Measurements from ENCODE around the gene CDHR5. TPM values are rescaled to one million over a fixed set of nuclear protein-coding genes. Genes with fewer than 3 reads are reported as not detected.

CDHR5 gene
- total and polyA plus RNA-seq, 3 donors from 2014 or later: 0.12 to 2.3 (median 0.63) TPM

DNA sequence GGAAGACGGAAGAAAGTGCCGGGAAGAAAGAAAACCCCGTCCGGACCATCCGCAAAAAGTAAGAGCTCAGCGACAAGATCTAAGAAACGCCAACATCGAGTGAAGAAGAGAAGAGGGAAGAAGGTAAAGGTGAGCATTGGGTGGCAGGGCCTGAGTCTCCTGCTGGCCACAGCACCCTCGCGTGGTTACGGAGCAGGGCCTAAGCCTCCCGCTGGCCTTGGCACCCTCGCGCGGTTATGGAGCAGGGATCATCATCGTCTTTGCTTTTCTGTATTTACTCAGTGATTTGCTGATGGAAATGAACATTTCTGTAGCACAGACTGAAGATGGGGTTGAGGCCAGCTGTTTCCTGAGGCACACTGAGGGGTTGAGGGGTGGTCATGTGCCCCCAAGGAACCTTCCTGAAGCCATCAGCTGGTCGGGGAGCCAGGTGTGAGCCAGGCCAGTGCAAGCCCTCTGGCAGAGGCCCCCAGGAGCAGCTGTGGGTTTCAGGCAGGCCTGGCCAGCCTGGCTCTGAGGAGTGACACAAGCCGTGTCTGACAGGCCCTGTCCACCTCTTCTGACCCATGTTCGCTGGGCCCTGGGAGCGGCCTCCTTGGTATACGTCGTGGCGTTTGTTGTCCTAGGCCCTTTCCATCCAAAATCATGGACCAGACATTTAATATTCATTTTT, 23.0 kb downstream of the CDHR5 start:
- peaks cover 4% of the 10 kb centered on the region for H3K4me1 ChIP-seq
- WGBS, 2 donors: 93 to 94% methylated on average over 22 to 23 of the region's 23 CpGs
- no peak for TF ChIP-seq POLR2A (IDR thresholded peaks at IDR 0.05)
- TF ChIP-seq, protein P1, sequence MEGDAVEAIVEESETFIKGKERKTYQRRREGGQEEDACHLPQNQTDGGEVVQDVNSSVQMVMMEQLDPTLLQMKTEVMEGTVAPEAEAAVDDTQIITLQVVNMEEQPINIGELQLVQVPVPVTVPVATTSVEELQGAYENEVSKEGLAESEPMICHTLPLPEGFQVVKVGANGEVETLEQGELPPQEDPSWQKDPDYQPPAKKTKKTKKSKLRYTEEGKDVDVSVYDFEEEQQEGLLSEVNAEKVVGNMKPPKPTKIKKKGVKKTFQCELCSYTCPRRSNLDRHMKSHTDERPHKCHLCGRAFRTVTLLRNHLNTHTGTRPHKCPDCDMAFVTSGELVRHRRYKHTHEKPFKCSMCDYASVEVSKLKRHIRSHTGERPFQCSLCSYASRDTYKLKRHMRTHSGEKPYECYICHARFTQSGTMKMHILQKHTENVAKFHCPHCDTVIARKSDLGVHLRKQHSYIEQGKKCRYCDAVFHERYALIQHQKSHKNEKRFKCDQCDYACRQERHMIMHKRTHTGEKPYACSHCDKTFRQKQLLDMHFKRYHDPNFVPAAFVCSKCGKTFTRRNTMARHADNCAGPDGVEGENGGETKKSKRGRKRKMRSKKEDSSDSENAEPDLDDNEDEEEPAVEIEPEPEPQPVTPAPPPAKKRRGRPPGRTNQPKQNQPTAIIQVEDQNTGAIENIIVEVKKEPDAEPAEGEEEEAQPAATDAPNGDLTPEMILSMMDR (IDR thresholded peaks at IDR 0.05): no peak
- no peak overlapping the region for H3K27ac ChIP-seq
- no peaks in the 10 kb centered on the region for H3K27me3 ChIP-seq
- DNase-seq: no peak
- no peaks in the 10 kb centered on the region for H3K36me3 ChIP-seq (ENCODE audit: low read depth, missing control alignments)
- intact Hi-C loops (cut with DNase I; ENCODE audit: low total_unique reads): no loop called here
- no peaks in the 10 kb centered on the region for H3K9me3 ChIP-seq
- H3K4me3 ChIP-seq: no peak overlapping the region

DNA sequence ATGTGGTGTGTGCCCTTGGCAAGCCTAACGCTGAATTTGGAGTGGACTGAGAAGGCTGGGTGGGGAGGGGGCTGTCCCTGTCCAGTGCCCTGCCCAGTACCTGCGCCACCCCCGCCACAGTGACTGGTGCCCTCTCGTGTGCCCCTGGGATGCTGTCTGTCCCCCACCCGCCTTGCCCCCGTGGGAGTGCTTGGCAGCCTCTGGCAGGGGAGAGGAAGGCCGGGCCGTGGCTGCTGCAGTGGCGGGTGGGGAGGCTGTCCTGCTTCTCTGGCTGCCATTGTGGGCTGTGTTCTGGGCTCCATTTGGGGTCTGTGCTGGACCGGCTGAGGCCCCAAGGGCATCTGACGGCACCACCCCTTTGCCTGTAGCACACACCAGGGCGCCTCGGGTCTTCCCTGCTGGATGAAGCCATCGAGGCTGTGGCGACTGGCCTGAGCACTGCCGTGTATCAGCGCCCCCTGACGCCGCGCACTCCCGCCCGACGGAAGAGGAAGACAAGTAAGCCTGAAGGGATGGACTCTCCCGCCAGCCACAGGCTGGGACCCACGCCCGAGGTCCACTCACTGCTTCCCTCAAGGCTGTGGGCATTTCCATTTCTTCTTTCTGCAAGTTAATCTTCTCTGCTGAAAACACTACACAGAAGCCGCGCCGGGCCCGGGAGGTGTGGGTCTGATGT, 26.6 kb downstream of the CDHR5 start:
- Histone ChIP-seq H3K36me3 (ENCODE audit: low read depth, missing control alignments) (no peaks in the 10 kb centered on the region), H3K9me3 (no peaks in the 10 kb centered on the region), H3K27me3 (no peaks in the 10 kb centered on the region), H3K27ac (no peak overlapping the region), H3K4me1 (no peaks in the 10 kb centered on the region), H3K4me3 (no peak overlapping the region)
- intact Hi-C loops (cut with DNase I; ENCODE audit: low total_unique reads): no loop called here
- TF ChIP-seq, protein P1 (IDR thresholded peaks at IDR 0.05): no peak
- TF ChIP-seq POLR2A (IDR thresholded peaks at IDR 0.05): no peak
- no peak for DNase-seq
- WGBS, 2 donors: 90 to 96% methylated on average over 17 to 29 of the region's 30 CpGs

DNA sequence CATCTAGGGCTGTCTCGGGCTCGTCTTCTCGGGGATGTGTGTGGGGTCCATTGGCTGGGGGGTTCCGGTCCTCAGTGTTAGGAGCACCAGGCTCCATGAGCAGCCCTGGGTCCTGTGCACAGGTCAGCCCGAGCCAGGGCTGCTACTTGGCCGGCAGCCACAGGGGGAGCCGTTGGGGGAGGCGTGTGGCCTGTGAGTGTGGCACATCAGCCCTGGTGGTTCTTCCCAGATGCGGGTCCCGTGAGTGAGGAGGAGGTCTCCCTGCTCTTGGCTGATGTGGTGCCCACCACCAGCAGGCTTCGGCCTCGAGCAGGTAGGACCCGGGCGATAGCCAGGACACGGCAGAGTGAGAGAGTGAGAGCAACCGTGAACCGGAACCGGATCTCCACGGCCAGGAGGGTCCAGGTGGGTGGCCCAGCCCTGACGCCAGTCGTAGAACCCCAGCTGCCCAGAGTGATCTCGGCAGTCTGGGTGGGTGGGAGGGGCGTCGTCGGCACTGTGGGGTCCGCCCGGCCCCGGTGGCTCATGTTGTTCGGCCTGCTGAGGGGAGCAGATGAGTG, 27.5 kb downstream of the CDHR5 start:
- DNase-seq: no peak
- intact Hi-C loops (cut with DNase I; ENCODE audit: low total_unique reads): no loop called here

DNA sequence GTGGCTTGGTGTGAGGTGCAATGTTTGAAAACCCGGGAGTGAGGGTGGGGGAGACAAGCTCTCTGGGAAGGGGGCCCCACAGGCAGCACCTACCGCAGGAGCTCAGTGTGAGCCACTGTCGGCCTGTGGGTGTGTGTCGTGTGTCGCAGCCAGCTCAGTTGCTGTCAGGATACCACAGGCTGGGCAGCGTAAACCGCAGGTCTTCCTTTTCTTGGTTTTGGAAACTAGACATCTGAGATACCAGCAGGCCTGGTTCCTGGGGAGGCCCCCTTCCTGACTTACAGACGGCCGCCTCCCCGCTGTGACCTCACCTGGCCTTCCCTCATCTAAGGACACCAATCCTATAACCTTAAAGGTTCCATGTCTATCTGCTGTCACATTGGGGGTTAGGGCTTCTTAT, 28.4 kb downstream of the CDHR5 start:
- H3K4me1 ChIP-seq: no peaks in the 10 kb centered on the region
- no peaks in the 10 kb centered on the region for H3K27me3 ChIP-seq
- H3K36me3 ChIP-seq (ENCODE audit: low read depth, missing control alignments): no peaks in the 10 kb centered on the region
- no peak for DNase-seq
- intact Hi-C loops (cut with DNase I; ENCODE audit: low total_unique reads): no loop called here
- no peak overlapping the region for H3K27ac ChIP-seq
- WGBS, 2 donors: 84 to 89% methylated on average over 9 to 10 of the region's 10 CpGs
- no peak for TF ChIP-seq POLR2A (IDR thresholded peaks at IDR 0.05)
- no peaks in the 10 kb centered on the region for H3K9me3 ChIP-seq
- no peak overlapping the region for H3K4me3 ChIP-seq

More for the DNA sequence above, 27.5 kb downstream of the CDHR5 start:
- Histone ChIP-seq H3K27me3 (no peaks in the 10 kb centered on the region), H3K4me3 (no peak overlapping the region), H3K27ac (no peak overlapping the region), H3K36me3 (ENCODE audit: low read depth, missing control alignments) (no peaks in the 10 kb centered on the region), H3K4me1 (no peaks in the 10 kb centered on the region), H3K9me3 (no peaks in the 10 kb centered on the region)
- no peak for TF ChIP-seq POLR2A (IDR thresholded peaks at IDR 0.05)
- TF ChIP-seq, protein P1 (IDR thresholded peaks at IDR 0.05): no peak
- 89% methylated on average over 29 of the region's 29 CpGs; no CpG with 5 or more reads in 1 of the 2 donors for WGBS, 2 donors

DNA sequence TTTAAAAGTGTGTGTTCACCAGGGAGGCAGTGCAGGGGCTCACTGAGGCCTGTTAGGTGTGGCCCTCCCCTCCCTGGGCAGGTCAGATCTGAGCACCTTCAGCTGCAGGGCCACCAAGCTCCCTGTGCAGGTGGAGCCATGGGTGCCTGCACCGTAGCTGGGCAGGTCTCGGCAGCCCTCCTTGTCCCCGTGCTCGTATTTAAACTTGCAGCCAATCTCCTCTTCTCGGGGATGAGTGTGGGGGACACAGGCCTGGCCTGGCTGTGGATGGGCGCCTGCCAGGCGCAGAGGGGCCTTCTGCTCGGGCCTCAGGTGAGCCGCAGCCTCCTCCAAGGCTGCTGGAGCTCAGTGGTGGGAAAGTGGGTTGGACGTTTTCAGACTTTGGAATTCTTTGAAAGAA, 29.4 kb downstream of the CDHR5 start:
- Histone ChIP-seq H3K4me3 (no peak overlapping the region), H3K27me3 (no peaks in the 10 kb centered on the region), H3K27ac (no peak overlapping the region), H3K36me3 (ENCODE audit: low read depth, missing control alignments) (no peaks in the 10 kb centered on the region), H3K4me1 (no peaks in the 10 kb centered on the region), H3K9me3 (no peaks in the 10 kb centered on the region)
- intact Hi-C loops (cut with DNase I; ENCODE audit: low total_unique reads): no loop called here
- DNase-seq: no peak
- TF ChIP-seq, protein P1 (IDR thresholded peaks at IDR 0.05): no peak
- TF ChIP-seq POLR2A (IDR thresholded peaks at IDR 0.05): no peak
- WGBS, 2 donors: 90 to 93% methylated on average over 10 of the region's 10 CpGs

All from testis (tissue), 3 donors.